GF-D8 (cell line): ENCODE data around the gene POLR2E.
"Not testable (repeated sequence)": the region's sequence is repeated elsewhere in the genome, so short reads cannot be mapped to it uniquely, and the experiment has no call there.

Source experiments
- DNase-seq: peaks from one replicate; lab custom pipeline; 2025; lab: John Stamatoyannopoulos, UW

The POLR2E gene

GRCh38 chr19:1094978-1095701, at the start of gene POLR2E:
TSS of gene POLR2E (minus strand) at chr19:1095375. CDS start at chr19:1095315, 60 bp downstream.
- DNase-seq, result peak; percentile 91

GRCh38 chr19:1144741-1145140, 49.6 kb upstream of the POLR2E start:
- DNase-seq, result no peak

- DNase-seq, result no peak
Measured at GRCh38 chr19:1143828-1144399, 48.7 kb upstream of the POLR2E start.

GRCh38 chr19:1141944-1142343, 46.8 kb upstream of the POLR2E start:
- DNase-seq, result no peak

- DNase-seq, result no peak
Measured at GRCh38 chr19:1140272-1141027, 45.3 kb upstream of the POLR2E start.

- DNase-seq, result no peak
Measured at GRCh38 chr19:1139126-1139525, 44.0 kb upstream of the POLR2E start.

- DNase-seq, result no peak
Measured at GRCh38 chr19:1138121-1138520, 42.9 kb upstream of the POLR2E start.

- DNase-seq, result no peak
Measured at GRCh38 chr19:1136621-1137317, 41.6 kb upstream of the POLR2E start.

- no peak for DNase-seq
Measured at GRCh38 chr19:1136201-1136600, 41.0 kb upstream of the POLR2E start.

GRCh38 chr19:1135454-1135853, 40.3 kb upstream of the POLR2E start:
- DNase-seq, result no peak

GRCh38 chr19:1134431-1134830, 39.3 kb upstream of the POLR2E start:
- DNase-seq, result no peak

- DNase-seq, result peak; percentile 73
Measured at GRCh38 chr19:1133471-1133929, 38.3 kb upstream of the POLR2E start.

- DNase-seq, result no peak
Measured at GRCh38 chr19:1132552-1133383, 37.6 kb upstream of the POLR2E start.

GRCh38 chr19:1131718-1132551, 36.8 kb upstream of the POLR2E start:
- DNase-seq, result peak; percentile 46

- DNase-seq, result no peak
Measured at GRCh38 chr19:1130771-1131717, 35.9 kb upstream of the POLR2E start.

GRCh38 chr19:1129535-1129934, 34.4 kb upstream of the POLR2E start:
- no peak for DNase-seq

- DNase-seq, result not testable (repeated sequence)
Measured at GRCh38 chr19:1129084-1129483, 33.9 kb upstream of the POLR2E start.

- no peak for DNase-seq
Measured at GRCh38 chr19:1128106-1128505, 32.9 kb upstream of the POLR2E start.

- no peak for DNase-seq
Measured at GRCh38 chr19:1126984-1127760, 32.0 kb upstream of the POLR2E start.
